K562 (cell line): ENCODE measurements around the gene FAM83G.

Source experiments
- CTCF ChIP-seq, 3 experiments: IDR thresholded peaks in 2 of 3; conservative IDR thresholded peaks in 1 of 3; 2 replicates each; pipeline ENCODE4 v1.5.1; 2011 to 2012; ENCODE audit warnings: low read length in 3 of 3, mild to moderate bottlenecking in 3 of 3, control low read depth in 2 of 3, improper control_type of control experiment in 1 of 3, inconsistent platforms in 1 of 3, low read depth in 1 of 3, mixed read lengths in 1 of 3, moderate library complexity in 1 of 3; ENCODE audit not compliant: insufficient read depth in 2 of 3
- KLF10 ChIP-seq: fragments of 250-450 bp; sonication (Bioruptor Pico); IDR thresholded peaks from 2 replicates; pipeline ENCODE4 v1.6.1; 2021; ENCODE audit warnings: matching md5 sums
- TF ChIP-seq, protein P1 (sequence below): fragments of 450-650 bp; formaldehyde crosslinking; IDR thresholded peaks from 2 replicates; pipeline ENCODE4 v1.4.0; 2020; ENCODE audit warnings: mild to moderate bottlenecking, moderate library complexity

DNA sequence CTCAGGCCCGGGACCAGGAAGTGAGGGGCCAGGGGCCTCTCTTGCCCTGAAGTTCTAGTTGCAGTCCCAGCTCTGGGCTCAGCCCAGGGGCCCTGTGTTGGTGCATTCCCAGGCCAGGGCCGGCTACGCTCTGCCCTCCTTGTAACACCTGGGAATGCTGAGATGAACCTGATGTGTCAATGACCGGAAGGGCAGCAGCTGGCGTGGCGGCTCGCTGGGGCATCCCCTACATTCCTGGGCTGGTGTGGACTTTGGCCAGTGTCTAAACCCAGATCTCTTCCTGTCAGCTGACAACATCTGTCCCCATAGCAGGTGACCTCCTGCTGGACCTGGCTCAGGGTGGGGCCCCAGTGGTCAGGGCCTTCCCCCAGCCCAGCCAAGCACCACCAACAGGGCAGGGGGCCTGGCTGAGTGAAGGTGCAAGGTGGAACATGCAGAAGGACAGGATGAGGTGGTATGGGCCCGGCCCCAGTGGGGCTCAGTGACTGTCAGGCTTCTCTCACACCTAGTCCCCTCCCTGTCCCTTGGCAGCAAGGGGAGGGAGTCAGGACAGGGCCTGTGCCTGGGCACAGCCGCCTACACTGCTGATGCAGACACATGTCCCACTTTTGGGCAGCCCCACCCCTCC is 15.9 kb downstream of the FAM83G start:
- TF ChIP-seq CTCF (IDR thresholded peaks at IDR 0.05 in 2 of 3, conservative IDR thresholded peaks at IDR 0.05 in 1 of 3; ENCODE audit: insufficient read depth in 2 of 3, low read depth in 1 of 3, low read length in 3 of 3) (no peak), KLF10 (CRISPR knock-in tag) (no peak)
- TF ChIP-seq, protein P1, sequence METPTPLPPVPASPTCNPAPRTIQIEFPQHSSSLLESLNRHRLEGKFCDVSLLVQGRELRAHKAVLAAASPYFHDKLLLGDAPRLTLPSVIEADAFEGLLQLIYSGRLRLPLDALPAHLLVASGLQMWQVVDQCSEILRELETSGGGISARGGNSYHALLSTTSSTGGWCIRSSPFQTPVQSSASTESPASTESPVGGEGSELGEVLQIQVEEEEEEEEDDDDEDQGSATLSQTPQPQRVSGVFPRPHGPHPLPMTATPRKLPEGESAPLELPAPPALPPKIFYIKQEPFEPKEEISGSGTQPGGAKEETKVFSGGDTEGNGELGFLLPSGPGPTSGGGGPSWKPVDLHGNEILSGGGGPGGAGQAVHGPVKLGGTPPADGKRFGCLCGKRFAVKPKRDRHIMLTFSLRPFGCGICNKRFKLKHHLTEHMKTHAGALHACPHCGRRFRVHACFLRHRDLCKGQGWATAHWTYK: no peak
